ENCODE measurements around the gene CBFA2T2.
A peak's percentile ranks its signal among the peaks of the same experiment; 100 is the strongest.

CBFA2T2 gene

GRCh38 chr20:33445881-33446625 is 43.8 kb upstream of the CBFA2T2 start:
- no peak for TF ChIP-seq CTCF (IDR thresholded peaks at IDR 0.05)

GRCh38 chr20:33450867-33451266 is 39.0 kb upstream of the CBFA2T2 start:
- TF ChIP-seq CTCF (IDR thresholded peaks at IDR 0.05), result no peak

- TF ChIP-seq CTCF (IDR thresholded peaks at IDR 0.05), result peak; percentile 91
Measured at GRCh38 chr20:33456916-33457642, 32.8 kb upstream of the CBFA2T2 start.

- TF ChIP-seq CTCF (IDR thresholded peaks at IDR 0.05), result no peak
Measured at GRCh38 chr20:33459599-33459998, 30.3 kb upstream of the CBFA2T2 start.

- TF ChIP-seq CTCF (IDR thresholded peaks at IDR 0.05), result no peak
Measured at GRCh38 chr20:33460711-33461110, 29.2 kb upstream of the CBFA2T2 start.

GRCh38 chr20:33463332-33464101 is 26.4 kb upstream of the CBFA2T2 start:
- no peak for TF ChIP-seq CTCF (IDR thresholded peaks at IDR 0.05)

GRCh38 chr20:33465481-33466302 is 24.2 kb upstream of the CBFA2T2 start:
- TF ChIP-seq CTCF (IDR thresholded peaks at IDR 0.05), result no peak

Data from LNCAP (cell line).